UCSD-AML1 (cell line): ENCODE data around the gene KIAA1755.

ENCODE experiments used
- DNase-seq: peaks from one replicate; lab custom pipeline; 2025; ENCODE audit not compliant: unreplicated experiment; lab: John Stamatoyannopoulos, UW

KIAA1755 gene

GRCh38 chr20:38208088-38208487 lies 52.4 kb downstream of the KIAA1755 start:
- no peak for DNase-seq

DNA sequence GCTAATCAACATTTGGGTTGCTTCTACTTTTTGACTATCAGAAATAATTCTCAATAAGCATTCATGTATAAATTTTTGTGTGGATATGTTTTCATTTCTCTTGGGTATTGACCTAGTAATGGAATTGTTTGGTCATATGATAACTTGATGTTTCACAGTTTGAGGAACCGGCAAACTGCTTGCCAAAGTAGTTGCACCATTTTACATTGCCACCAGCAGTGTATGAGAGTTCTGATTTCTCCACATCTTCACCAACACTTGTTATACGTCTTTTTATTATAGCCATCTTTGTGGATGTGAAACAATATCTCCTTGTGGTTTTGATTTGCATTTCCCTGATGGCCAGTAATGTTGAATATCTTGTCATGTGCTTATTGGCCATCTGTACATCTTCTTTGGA lies 52.9 kb downstream of the KIAA1755 start:
- DNase-seq, result no peak

DNA sequence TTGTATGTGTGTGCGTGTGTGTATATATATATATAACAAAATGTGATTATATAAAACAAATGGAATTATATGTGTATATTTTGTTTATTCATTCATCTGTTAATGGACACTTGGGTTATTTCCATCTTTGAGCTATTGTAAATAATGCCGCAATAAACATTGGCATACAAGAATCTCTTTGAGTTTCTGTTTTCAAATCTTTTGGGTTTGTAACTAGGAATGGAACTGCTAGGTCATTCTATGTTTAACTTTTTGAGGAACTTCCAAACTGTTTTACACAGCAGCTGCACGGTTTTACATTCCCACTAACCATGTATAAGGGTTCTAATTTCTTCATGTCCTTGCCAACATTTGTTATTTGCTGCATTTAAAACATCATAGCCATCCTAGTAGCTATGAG lies 55.5 kb downstream of the KIAA1755 start:
- DNase-seq, result no peak

DNA sequence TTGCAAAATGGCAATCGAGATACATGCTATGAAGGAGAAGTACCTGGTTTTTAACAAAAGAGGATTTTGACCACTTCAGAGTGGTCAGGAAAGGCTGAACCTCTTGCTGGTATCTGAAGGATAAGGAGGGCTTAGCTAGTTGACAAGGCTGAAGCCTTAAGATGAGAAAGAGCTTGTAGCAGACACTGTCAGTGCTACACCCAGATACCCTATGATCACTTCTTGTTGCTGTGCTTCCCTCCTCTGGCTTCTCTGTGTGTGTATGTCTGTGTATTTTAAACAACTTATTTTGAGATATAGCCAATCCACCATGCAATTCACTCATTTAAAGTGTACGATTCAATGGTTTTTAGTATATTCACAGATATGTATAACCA lies 56.6 kb downstream of the KIAA1755 start:
- no peak for DNase-seq

DNA sequence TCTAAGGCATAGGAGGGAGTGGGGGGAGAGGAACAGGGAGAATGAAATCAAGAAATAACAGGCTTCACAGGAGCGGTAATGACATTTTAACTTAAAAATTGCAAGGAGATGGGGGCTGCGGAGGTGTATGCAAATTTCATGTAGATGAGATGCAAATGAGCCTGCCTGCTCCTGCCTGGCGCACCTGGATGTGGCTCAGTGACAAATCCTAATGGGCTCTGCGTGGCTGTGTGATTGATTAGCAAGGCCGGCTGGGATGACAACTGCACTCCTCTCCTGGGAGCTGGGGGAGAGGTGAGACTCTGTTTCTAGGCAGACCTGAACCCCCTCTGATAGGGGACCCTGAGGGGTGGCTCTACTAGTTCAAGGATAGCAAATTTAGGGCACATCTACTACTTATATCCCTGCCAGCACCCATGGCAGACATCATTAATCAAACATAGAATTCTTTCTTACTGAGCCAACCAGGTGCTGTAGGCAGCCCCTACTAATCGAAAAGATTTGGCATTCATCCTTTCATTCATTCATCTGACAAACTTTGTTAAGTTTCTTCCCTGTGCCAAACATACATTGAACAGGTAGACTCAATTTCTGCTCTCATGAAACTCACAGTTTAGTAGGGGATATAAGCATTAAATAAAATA lies 57.1 kb downstream of the KIAA1755 start:
- no peak for DNase-seq

DNA sequence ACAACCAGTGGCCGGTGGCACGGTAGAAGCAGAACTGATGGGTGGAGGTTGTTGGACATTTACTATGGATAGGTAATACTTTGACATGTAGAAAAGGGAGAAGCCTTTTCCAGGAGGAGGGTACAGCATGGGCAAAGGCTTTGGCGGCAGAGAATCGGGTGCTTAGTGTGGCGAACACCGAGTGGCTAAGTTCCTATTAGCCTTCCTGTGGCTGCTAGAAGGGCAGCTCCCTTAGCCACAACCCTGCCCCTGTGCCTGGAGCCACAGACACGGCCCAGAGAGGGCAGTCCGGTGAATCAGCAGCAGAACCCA lies 57.6 kb downstream of the KIAA1755 start:
- no peak for DNase-seq

GRCh38 chr20:38202153-38202981 lies 58.2 kb downstream of the KIAA1755 start:
- no peak for DNase-seq

- DNase-seq, result peak; percentile 20
These were observed 59.2 kb downstream of the KIAA1755 start for GRCh38 chr20:38201356-38201755.

- DNase-seq, result no peak
These were observed 59.9 kb downstream of the KIAA1755 start for GRCh38 chr20:38200646-38201045.

GRCh38 chr20:38199501-38200390 lies 60.8 kb downstream of the KIAA1755 start:
- no peak for DNase-seq

DNA sequence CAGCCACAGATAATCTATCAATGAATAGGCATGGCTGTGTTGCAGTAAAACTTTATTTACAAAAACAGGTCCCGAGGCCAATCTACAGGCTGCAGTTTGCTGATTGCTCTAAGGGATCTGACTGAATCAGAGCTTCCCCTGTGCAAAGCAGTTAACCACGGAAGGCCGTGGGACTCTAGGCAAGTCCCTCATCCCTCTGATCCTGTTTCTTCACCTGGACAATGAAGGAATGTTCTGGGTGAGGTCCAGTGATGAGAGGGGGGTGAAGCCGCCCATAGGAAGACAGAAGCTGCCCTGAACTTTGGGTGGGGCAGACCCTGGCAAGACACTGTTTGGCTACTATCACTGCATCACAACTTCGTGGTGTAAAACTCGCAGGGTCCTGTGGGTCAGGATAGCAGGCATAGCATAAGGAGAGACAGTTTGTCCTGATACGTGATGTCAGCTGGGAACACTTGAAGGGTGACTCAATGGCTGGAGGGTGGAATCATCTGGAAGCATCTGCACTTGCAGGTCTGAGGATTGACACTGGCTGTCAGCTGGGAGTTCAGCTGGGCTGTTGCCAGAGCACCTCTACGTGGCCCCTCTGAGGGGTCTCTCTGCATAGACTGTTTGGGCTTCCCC lies 62.2 kb downstream of the KIAA1755 start:
- DNase-seq, result no peak

DNA sequence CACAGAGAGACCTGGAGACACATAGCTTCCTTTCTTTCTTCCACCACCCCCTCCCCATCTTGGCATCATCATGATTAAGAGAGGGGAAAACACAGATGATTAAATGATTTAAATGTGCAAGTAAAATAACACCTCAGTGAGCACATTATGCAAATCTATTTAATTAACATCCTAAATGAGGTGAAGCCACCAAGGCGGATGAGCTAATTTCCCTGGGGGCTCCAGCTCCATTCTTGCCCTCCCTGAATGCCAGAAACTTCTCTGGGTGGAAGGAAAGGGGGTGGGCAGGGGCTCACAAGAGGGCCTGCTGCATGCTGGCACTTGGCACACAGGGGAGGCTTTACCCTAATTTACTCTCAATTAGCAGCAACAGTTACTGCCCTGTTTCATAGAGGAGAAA lies 62.9 kb downstream of the KIAA1755 start:
- DNase-seq, result no peak

- no peak for DNase-seq
These were observed 63.3 kb downstream of the KIAA1755 start for GRCh38 chr20:38197217-38197616.

DNA sequence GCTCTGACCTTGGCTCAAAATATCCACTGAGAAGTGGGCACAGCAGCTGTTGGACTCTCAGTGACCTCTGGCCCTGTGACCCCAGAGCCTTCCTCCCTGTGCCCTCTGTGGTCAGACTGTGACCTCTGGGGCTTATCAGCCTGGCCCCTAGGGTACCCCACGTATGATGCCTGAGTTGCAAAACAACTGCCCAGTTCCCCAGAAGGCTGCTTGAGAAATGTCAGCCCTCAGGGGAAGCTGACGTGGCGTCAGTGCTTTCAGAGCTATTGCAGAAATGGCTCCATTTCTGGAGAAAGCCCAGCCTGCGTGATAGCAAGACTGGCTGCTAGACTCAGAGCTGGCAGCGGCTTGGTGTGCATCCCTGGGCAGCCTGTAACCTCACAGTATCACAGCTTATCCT lies 63.9 kb downstream of the KIAA1755 start:
- no peak for DNase-seq

- no peak for DNase-seq
These were observed 64.5 kb downstream of the KIAA1755 start for GRCh38 chr20:38196076-38196475.

GRCh38 chr20:38195521-38195920 lies 65.0 kb downstream of the KIAA1755 start:
- no peak for DNase-seq

DNA sequence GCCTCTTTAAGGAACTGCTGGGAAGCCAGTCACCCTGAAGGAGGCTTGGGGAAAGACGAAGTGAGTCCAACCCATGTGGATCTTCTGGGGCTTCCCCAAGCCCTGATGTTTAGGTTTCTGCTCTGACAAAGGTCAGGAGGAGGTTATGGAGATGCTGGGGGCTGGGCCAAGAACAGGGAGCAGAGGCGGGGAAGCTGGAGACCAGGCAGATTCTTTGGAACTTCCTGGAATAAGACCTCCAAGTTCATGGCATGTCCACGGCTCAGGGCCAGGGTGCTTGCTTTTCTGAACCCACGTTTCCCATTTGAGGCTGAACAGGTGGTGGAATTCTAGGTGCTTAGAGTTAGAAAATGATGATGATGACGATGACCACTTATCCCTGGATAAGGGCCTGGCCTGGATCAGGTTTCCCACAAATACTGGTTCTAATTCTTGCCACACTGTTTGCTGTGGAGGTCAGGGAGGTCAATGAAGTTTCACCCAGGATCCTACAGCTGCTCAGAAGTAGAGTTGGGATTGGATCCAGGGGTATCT lies 65.5 kb downstream of the KIAA1755 start:
- DNase-seq, result no peak

DNA sequence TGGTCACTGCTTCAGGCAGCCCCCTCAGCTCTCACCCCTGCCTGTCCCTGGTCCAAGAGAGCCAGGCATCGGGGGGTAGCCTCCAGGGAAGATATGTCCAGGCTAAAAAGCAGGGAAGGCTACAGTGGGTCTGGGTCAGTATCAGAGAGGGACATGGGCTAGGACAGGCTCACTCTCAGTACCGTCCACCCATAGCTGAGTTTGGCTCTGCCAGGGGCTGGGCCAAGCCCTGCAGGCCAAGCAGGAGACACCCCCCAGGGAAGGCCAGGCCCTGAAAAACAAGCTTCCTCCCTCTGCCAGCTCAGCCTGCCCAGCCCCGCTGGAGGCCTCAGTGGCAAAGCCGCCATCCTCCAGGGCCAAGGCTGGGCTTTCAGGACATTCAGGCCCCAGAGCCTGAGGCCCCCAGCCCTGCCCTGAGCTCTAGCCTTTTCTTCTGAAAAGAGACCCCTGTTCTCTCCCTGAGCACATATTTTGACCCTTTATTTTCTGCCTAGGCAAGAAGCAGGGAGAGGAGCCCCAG lies 66.9 kb downstream of the KIAA1755 start:
- no peak for DNase-seq

DNA sequence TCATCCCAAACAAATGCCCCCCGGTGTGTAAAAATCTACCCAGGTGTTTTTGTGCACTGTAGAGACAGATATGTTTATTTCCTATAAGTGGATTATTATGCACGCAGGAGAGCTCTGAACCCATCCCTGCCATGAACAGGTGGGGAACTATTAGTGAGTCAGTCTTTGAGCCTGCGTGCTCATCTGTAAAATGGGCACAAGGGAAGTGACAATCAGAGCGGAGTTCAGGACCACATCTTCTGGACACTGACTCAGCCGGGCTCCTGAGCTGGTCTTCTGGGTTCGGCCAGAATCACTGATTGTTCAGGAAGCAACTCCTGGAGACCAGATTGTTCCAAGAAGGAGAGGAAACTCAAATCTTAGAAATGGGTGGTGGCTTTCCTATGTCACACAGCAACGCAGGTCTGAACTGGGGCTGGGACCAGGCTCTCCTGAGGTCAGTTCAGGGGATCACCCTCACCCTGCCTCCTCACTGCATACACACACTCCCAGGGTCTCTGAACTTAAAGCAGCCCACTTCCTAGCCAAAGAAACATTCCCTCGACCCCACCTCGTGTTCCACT lies 68.1 kb downstream of the KIAA1755 start:
- DNase-seq, result no peak

DNA sequence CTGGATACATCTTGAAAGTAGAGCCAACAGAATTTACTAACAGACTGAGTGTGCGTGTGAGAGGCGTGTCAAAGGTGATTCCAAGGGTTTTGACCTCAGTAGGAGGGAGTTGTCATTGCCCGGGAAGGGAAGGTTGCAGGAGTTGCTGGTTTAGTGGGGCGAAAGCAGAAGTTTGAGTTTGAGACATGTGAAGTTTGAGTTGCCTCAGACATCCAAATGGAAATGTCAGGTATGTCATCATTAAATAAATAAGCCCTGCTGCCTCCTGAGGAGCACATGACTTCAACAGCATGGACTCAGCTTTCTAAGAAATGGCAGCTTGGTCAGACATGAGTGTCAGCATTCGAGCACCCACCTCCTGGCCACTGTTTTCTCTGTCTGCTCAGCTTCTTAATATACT lies 68.9 kb downstream of the KIAA1755 start:
- DNase-seq, result no peak

DNA sequence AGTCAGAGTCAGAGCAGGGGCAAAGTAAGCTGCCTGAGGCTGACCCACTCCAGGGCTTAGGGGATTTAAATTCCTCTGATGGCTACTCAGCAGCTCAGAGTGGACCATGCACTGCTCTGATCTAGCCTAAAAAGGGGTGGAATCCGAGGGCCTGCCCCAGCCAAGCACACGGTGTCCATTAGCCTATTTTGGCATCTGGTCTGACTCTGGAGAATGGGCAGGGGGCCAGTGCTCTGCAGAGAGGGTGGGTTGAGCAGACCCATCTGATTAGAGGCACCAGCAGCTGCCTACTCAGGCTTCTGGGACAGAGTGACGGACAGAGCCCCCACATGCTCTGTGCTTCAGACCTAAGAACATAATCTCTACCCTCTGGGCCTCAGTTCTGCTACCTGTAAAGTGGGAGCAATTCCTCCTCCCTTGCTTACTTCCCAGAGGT lies 69.6 kb downstream of the KIAA1755 start:
- DNase-seq, result no peak
